GM18498 (cell line): ENCODE measurements around the gene MFSD6.
"Not testable (repeated sequence)": the region's sequence is repeated elsewhere in the genome, so short reads cannot be mapped to it uniquely, and the experiment has no call there.

ENCODE experiments used
- ATAC-seq: cut with Tn5 transposase; IDR thresholded peaks from one replicate; pipeline ENCODE4 v1.9.1; 2021; ENCODE audit warnings: mild to moderate bottlenecking, moderate library complexity; ENCODE audit not compliant: unreplicated experiment

The MFSD6 gene

DNA sequence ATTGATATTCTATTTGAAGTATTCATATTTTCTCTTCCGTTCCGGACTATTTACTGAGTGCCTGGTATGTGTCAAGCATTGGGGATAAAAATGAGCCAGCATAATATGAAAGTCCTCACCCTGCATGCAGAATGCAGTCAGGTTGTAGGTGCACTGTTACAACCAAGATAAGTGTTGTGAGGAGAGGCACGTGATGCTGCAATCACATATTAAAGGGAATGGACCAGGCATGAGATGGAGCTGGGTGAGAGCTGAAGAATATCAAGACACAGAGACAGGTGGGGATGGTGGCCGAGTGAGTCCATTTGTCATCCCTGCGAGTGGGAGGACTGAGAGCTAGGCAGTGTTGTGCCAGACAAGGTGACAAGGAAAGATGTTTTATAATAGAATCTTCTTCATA is 52.3 kb downstream of the MFSD6 start:
- no peak for ATAC-seq

DNA sequence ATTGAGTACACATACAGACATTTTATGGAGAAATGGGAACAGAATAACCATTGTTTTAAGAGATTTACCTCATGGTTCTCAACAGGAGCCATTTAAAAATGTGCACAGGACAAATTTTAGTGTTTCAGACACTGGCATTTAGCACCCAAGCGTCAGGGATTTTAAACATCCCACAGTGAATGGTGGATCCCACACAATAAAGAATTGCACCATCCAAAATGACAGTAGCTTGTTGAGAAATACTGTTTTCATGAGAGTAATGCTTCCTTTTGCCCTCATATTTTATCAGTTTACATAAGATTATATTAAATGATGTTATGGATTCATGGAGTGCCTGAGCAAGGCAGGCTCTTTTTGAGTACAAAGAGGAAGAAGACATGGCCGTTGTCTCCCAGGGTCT is 54.0 kb downstream of the MFSD6 start:
- no peak for ATAC-seq

DNA sequence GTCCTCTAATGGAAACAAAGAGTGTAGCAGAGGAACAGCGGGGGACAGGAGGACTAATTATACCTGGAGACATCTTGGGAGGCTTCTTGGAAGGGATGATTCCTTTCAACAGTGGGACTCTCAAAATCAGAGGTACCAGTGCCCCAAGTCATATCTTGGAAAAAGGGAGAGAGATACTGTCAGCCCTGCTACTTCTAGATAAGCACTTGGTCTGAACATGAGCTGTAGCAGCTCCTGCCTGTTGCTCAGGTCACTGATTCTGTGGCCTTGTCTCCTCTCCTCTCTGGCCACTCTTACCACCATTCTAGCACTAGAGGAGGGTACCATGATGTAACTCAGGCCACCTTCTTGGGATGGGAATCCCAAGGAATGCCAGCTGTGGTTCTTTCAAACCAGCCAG is 54.5 kb downstream of the MFSD6 start:
- ATAC-seq: no peak

DNA sequence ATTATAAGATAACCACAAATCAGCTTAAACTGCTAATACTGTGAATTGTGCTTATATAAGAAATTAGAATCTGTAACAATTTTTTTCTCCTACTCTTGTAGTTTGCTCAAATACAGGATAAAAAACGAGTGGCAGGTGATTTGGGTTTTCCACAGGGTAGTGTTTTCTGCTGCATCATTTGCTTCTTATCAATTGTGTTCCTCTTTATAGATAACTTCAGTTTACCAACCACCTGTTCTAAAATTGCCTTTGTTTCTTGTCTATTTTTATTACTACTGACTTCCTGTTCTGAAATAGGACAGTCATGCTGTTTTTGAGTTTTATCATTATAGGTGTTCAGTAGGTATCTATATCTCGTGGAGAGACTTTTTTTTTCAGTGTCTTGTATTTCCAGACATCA is 56.9 kb downstream of the MFSD6 start:
- ATAC-seq: peak; percentile 52

GRCh38 chr2:190466819-190467446 is 58.8 kb downstream of the MFSD6 start:
- ATAC-seq: no peak

GRCh38 chr2:190467575-190468083 is 59.5 kb downstream of the MFSD6 start:
- peak; percentile 37 for ATAC-seq

DNA sequence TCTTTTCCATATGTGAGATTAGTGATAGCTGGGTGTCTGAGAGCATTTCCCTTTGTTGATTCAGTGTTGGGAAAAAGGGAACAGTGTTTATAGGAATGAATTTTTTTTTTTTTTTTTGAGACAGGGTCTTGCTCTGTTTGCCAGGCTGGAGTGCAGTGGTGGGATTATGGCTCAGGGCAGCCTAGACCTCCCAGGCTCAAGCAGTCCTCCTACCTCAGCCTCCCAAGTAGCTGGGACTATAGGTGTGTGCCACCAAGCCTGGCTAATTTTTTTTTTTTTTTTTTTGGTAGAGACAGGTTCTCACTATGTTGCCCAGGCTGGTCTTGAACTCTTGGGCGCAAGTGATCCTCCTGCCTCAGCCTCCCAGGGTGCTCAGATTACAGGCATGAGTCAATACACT is 60.2 kb downstream of the MFSD6 start:
- ATAC-seq: not testable (repeated sequence)

DNA sequence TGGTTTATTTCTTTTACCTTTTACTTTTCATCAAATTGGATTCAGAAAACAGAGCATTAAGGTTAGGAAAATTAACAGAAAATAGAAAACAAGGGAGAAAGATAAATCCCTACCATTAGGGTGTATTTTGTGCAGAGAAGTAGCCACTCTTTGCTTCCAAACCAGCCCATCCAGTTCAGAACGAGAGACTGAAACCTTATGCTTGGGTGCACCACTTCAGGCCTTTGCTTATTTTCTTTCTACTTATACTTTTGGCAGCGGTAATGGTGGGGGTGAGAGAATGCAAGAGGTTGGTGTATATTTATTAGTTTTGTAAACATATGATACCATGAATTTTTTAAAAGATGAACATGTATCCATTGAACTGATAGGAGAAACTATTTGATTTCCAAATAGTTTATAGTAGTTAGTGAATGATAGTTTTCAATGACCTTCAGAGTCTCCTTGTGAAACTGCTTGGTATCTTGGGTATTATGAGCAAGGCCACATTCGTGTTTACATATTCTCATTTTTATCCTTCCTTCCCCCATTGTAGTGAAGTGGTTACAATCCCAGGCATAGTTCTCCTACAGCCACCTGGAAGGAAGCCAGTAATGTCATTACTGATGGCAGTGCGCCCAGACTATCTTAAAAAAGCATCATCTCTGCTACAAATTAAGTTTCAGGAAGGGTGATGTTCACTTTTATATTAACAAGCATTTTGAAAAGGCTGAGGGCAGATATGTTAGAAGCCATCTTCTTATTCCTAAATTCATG is 60.8 kb downstream of the MFSD6 start:
- peak; percentile 68 for ATAC-seq

DNA sequence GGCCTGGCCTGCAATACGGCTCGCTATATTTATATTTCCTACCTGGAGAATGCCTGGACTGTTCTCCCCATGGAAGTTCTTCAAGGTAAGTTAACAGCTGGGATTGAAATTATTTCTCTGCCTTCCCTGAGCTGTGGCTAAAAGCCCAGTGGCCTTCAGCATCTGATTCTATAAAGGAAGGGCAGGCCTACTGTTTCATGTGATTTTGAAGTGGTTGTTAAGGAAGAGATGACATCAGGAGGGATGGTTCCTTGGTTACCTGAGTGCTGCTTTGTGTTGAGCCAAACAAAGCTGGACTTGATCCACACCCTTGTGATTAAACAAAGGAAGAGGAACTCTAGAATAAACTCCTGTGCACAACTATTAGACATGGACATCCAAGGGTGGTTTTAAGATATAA is 61.6 kb downstream of the MFSD6 start:
- ATAC-seq: no peak

GRCh38 chr2:190470256-190470826 is 62.2 kb downstream of the MFSD6 start:
- no peak for ATAC-seq

- no peak for ATAC-seq
These were observed 69.7 kb downstream of the MFSD6 start for GRCh38 chr2:190477661-190478454.

DNA sequence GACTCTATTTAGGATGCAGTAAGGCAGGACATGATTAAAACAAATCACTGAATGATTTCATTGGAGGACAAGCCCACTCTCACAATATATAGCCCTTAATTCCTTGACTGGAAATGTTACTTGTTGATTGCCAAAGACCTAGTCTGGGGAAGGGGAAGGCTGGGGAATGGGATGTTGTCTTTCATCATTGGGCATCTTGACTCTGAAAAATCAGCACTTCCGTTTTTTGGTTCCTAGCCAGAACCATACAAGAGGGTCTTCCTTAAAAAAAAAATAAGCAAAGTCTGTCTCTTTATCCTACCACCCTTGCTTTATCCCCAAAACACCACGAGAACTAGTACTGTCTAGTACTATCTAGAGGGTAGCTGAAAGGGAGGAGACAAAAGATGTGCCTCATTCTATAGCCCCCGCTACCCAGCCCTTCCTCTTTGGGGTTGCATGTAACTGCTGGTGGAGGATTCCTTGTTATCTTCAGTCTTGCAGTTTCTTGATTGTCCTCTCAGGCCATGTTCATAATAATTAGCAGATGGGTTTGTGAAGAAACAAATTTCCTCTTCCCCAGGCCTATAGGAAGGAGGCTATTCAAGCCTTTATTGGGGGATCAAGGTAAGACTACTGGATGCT is 70.5 kb downstream of the MFSD6 start:
- ATAC-seq: no peak

DNA sequence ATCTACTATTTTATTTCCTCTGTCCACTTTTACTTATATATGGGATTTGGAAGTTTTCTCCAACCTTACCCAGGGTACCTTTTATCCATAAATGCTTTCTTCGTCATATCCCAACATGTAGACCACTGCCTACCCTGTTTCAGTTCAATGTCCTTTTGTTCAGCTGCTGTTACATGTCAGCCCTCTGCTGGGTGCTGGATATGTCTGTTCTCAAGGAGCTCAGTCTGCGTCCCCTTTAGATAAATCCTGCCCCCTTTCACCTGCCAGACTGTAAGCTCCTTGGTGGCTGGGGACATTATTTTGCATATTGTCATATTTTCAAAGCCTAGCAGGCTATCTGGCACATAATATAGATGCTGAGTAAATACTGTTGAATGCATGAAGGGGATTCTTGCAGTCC is 73.2 kb downstream of the MFSD6 start:
- ATAC-seq: no peak

DNA sequence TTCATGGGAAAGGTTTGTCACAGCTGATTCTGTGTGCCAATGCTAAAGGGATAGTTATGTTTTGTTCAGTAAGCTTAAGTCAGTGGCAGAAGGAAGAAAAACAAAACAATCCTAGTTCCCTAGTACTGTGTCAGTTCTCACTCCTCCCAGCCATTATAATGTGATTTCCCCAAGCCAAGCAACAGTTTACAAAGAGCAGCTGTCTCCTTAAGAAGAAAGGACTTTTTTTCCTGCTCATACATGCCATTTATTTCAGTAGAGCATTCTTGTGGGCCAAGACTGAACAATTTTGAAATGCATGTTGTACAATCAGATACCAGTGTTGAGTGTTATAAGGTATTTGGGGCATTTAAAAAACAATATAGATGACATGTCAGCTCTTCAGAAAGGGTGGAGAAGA is 74.3 kb downstream of the MFSD6 start:
- ATAC-seq: no peak

- ATAC-seq: no peak
These were observed 78.0 kb downstream of the MFSD6 start for GRCh38 chr2:190486037-190486623.

DNA sequence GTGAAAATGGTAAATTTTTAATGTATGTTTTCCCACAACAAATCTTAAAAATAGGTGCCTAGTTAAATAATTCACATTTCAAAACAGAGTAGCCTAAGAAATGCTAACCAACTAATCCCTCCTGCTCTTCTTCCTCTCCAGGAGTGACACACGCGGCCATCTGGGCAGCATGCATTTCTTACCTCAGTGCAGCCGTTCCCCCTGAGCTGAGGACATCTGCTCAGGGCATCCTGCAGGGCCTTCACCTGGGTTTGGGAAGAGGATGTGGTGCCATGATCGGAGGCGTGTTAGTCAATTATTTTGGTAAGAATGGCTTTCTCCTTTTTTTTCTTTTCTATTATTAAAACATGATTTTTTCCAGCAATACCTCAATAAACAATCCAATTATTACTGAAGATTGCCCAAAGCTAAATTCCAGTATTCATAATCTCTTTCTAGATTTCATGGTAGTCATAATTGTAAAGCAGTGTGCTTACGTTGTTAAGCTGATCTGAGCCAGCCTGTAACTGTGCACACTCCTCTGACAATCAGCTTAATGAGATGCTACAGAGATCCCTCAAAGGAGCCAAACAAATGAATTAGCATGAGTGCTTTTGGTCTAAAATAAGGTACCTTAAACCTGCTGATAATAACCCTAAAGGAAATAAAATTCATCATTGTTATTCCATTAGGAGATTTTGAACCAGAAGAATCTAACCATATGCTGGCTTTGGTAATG is 80.5 kb downstream of the MFSD6 start:
- no peak for ATAC-seq

DNA sequence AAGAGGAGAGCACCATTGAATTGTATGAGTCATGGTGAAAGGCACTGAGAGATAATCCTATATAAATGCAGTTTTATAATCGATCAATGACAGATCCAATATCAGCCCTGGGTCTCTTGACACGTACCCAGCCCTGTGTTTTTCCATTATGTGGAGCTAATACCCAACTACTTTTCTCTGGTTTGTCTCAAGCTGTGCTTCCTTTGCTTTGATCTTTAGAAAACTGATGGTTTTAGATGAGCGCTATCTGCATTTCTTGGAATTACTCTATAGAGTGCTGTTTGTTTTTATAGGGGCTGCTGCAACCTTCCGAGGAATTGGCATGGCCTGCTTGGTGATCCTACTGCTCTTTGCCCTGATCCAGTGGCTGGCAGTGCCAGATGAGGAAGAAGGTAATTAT is 81.3 kb downstream of the MFSD6 start:
- ATAC-seq: no peak

DNA sequence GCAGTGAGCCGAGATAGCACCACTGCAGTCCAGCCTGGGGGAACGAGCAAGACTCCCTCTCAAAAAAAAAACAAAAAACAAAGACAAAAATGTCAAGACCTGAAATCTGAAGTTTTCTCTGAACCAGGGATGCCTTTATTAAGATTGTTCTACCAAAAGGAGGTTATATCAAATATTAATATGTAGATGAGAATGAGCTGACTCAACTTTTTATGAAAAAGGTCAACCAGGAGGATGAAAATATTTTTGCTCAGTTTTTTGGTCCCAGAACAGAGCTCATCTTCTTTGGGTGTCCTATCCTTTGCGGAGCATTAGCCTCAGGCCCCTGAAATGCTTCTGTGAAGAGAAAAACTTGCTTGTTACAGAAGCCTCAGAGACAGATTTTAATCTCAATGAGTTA is 82.3 kb downstream of the MFSD6 start:
- ATAC-seq: no peak

- ATAC-seq: no peak
These were observed 84.9 kb downstream of the MFSD6 start for GRCh38 chr2:190493095-190493494.
